WI38 (cell line): ENCODE data around the gene TNFRSF4.

ENCODE experiments used
- H3K4me3 ChIP-seq: 2 replicates; pipeline ENCODE4 v1.5.1; 2011; ENCODE audit warnings: low read depth, mild to moderate bottlenecking, control low read depth, low read length
- CTCF ChIP-seq: IDR thresholded peaks from 2 replicates; pipeline ENCODE4 v1.5.1; 2012; ENCODE audit warnings: low read depth, mild to moderate bottlenecking, control low read depth, low read length

Gene TNFRSF4

DNA sequence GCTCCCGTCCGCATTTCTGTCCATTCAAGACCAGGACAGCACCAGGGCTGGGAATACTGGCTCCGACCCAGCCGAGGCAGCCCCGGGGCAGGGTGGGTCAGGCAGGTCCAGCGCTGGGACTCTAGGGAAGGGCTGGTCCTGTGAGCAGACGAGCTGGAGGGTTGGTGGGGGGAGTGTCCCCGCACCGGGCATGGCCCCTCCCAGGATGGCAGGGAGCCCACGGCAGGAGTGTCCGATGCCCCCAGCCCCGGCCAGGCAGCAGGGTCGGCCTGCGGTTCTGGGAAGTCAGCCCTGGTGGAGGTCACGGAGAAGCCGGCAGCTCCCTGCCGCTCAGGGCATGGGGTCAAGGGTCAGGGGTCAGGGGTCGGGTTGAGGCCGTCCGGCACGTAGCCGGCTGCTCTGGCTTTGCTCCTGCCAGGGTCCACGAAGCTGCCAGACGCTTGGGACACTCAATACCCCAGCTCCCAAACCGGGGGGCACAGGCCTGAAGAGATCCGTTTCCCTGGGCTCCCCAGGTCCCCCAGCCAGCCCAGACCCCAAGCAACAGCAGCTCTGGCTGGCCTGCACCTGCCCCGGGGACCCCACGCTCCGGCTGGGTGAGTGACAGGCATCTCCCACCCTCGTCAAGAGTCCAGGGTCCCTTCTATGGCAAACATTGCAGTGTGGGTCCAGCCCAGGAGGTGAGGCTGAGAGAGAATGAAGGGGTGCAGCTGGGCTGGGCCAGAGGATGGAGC, 25.8 kb upstream of the TNFRSF4 start:
- no peak overlapping the region for H3K4me3 ChIP-seq
- no peak for TF ChIP-seq CTCF

DNA sequence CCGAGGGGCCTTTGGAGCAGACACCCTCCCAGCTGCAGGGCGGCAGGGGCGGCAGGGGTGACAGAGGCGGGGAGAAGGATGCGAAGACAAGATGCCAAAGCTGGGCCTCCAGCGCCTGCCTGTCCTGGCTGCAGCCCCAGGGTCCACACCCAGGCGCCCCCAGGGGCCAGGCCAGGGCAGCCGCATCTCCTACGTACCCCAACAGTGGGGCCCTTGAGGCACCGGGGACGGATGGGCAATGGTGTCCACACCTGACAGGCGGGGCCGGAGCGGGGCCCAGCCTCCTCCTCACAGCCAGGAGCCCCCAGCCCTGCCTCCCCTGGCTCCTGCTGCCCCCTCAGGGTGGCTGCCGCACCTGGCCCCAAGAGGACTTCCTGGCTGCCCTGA, 25.3 kb upstream of the TNFRSF4 start:
- no peak overlapping the region for H3K4me3 ChIP-seq
- TF ChIP-seq CTCF: no peak

DNA sequence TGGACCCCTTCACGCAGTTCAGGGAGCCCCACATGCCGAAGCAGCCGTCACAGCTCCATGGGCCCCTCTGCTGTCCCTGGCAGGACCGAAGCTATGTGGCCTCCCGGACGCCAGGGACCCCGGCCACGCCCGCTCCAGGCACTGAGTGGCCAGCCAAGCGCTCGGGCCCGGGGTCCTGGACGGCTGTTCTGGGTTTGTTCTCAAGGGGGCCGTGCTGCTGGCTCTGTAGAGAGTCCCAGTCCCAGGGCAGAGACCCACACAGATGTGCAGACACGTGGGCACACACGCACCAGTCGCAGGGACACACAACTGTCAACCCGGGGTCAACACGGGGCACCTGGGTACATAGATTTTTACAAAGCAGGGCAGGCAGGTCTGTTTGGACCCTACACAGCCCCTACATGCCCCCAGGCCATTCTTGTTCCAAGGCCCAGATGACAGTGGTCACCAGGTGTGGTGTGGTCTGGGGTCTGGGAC, 24.8 kb upstream of the TNFRSF4 start:
- H3K4me3 ChIP-seq: no peak overlapping the region
- no peak for TF ChIP-seq CTCF

- H3K4me3 ChIP-seq: no peak overlapping the region
- TF ChIP-seq CTCF: no peak
Observed at GRCh38 chr1:1237874-1238701, 24.1 kb upstream of the TNFRSF4 start.

GRCh38 chr1:1236945-1237873, 23.3 kb upstream of the TNFRSF4 start:
- no peak overlapping the region for H3K4me3 ChIP-seq
- no peak for TF ChIP-seq CTCF

DNA sequence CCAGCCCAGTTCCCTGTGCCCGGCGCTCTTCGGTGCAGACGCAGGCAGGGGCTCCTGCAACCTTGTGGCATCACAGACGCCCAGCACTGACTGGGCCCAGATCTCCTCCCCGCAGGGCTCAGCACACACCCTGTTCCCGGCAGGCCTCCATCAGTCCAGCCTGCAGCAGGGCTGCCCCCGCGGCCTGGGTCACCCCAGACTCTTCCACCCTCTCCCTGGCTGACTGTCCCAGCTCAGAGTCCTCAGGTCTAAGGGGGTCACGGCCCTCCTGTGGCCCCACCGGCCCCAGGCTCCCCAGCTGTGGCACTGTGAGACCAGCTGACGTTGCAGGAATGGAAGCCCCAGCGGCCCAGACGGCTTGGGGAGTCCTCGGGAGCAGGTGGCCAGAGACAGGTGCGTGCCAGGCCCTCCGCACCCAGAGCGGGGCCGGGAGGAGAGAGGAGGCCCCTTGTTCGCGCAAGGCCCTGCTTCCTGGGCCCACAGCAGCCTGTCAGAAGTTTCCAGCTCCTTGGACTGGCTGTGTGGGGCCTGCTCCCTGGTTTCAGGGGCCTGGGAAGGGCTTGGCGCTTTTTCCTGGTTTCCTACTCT, 22.3 kb upstream of the TNFRSF4 start:
- no peak for TF ChIP-seq CTCF
- H3K4me3 ChIP-seq: no peak overlapping the region
